Activated CD4-positive, alpha-beta T cell treated with anti-CD3 and anti-CD28 coated beads, Interleukin-2, amount 10 ng/mL, durations not matched to agents 7 days and 5 days (primary cell): ENCODE data around the gene GOLGA8B. TPM values are rescaled to one million over a fixed set of nuclear protein-coding genes. Genes with fewer than 3 reads are reported as not detected.
"Not testable (repeated sequence)": the region's sequence is repeated elsewhere in the genome, so short reads cannot be mapped to it uniquely, and the experiment has no call there.

Source experiments
- CTCF ChIA-PET: fragments of 350-600 bp; sonication (Branson Sonifier 250); formaldehyde crosslinking; loops from one replicate; lab custom pipeline; 2021; ENCODE audit warnings: antibody characterized with exemption; lab: Charles Lee
- POLR2A ChIA-PET: fragments of 350-600 bp; sonication (Branson Sonifier 250); formaldehyde crosslinking; loops from one replicate; lab custom pipeline; 2021; ENCODE audit warnings: antibody characterized with exemption; lab: Charles Lee
- DNase-seq: peaks from one replicate; pipeline ENCODE4 v3.0.0-alpha.2; 2020
- H3K27ac Mint-ChIP-seq: one replicate; pipeline ENCODE4 v1.8.0; 2021; ENCODE audit warnings: mild to moderate bottlenecking, moderate library complexity, mixed read lengths
- H3K27me3 Mint-ChIP-seq: one replicate; pipeline ENCODE4 v1.8.0; 2021; ENCODE audit warnings: mixed read lengths
- H3K36me3 Mint-ChIP-seq: one replicate; pipeline ENCODE4 v1.8.0; 2021; ENCODE audit warnings: low read depth, mixed read lengths
- H3K4me1 Mint-ChIP-seq: one replicate; pipeline ENCODE4 v1.8.0; 2021; ENCODE audit warnings: mixed read lengths
- H3K4me3 Mint-ChIP-seq: one replicate; pipeline ENCODE4 v1.8.0; 2021; ENCODE audit warnings: mild to moderate bottlenecking, moderate library complexity, mixed read lengths
- H3K9me3 Mint-ChIP-seq: one replicate; pipeline ENCODE4 v1.8.0; 2021; ENCODE audit warnings: mixed read lengths
- total RNA-seq, 2 experiments: library from RNA; stranded (reverse); gene quantifications; one replicate each; pipeline ENCODE4 v1.2.3, GENCODE V29; 2021

GOLGA8B gene
- total RNA-seq, 2 experiments from 2014 or later: 111 to 130 TPM

DNA sequence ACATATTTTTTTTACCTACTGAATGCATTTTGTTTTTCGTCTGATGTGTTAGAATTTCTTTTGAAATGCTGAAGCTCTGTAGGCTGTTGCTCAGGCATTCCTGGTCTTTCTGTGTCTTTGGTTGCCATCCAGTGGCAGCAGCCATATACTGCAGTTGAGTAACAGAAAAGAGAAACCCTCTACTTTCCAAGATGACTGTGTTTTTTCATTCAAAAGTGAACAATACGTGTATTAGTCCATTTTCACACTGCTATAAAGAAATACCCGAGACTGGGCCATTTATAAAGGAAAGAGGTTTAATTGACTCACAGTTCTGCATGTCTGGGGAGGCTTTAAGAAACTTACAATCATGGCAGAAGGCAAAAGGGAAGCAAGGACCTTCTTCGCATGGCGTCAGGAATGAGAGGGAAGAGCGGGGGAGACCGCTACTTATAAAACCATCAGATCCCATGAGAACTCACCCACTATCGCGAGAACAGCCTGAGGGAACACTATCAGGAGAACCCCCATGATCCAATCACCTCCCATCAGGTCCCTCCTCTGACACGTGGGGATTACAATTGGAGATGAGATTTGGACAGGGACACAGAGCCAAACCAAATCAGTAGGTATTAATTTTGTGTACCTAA lies 4.7 kb upstream of the GOLGA8B start:
- DNase-seq: peak; percentile 76
- Mint-ChIP-seq H3K36me3 (no peaks in the 10 kb centered on the region), H3K27me3 (peaks cover 33% of the 10 kb centered on the region), H3K9me3 (no peaks in the 10 kb centered on the region), H3K4me1 (peaks cover 12% of the 10 kb centered on the region), H3K27ac (peak overlapping the region; percentile 37), H3K4me3 (peak overlapping the region; percentile 64)
- ChIA-PET POLR2A (interaction anchor here (0.6 kb wide), 1 partner anchor 72 kb away, joined by 4 read pairs; no protein-coding TSS in a partner anchor), CTCF (interaction anchor here (0.5 to 1.6 kb wide), 6 partner anchors 12 to 547 kb away, joined by 3 to 5 read pairs (median 3); partner anchors contain the start of genes KATNBL1, NOP10 and NUTM1)

DNA sequence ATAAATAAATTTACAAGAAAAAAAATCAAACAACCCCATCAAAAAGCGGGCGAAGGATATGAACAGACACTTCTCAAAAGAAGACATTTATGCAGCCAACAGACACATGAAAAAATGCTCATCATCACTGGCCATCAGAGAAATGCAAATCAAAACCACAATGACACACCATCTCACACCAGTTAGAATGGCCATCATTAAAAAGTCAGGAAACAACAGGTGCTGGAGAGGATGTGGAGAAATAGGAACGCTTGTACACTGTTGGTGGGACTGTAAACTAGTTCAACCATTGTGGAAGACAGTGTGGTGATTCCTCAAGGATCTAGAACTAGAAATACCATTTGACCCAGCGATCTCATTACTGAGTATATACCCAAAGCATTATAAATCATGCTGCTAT lies 2.5 kb upstream of the GOLGA8B start:
- Mint-ChIP-seq H3K4me1 (peaks cover 27% of the 10 kb centered on the region), H3K27me3 (peaks cover 25% of the 10 kb centered on the region)
- H3K9me3 Mint-ChIP-seq, CTCF ChIA-PET, DNase-seq, POLR2A ChIA-PET, H3K27ac Mint-ChIP-seq, H3K36me3 Mint-ChIP-seq, H3K4me3 Mint-ChIP-seq: not testable (repeated sequence)

DNA sequence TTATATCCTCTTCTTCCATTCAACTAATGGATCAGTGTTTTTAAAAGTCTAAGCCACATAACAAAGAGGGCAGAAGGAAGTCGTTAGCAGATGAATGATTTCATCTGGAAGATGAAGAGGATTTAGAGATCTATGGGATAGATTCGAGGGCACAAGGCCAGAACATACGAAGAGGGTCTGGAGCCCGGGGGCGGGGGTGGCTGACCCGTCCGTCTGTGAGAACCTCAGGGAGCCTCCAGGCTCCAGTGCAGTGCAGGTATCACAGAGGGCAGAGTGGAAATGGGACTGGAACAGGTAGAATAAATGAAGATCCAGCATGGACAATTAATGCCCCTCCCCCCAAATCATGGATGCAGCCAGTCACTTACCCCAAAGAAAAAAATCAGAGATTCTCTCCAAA lies 1.5 kb upstream of the GOLGA8B start:
- no peak overlapping the region for H3K27ac Mint-ChIP-seq

DNA sequence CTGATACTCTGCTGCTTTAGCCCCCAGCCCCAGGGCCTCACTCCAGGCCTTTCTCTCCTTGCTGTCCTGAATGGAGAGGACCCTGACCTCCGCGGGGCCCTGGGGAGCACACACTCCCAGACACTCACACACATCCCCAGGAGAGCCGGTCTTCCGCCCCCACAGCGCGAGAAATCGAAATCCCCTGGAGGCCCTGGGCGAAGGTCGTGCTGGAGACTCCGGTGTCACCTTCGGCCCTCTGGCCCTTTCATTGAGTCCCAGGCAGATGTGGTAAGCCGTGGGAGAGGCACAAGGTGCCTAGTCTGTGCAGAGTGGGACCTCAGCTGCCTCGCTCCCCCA lies 848 bp upstream of the GOLGA8B start:
- H3K27ac Mint-ChIP-seq: peak overlapping the region; percentile 89
- DNase-seq: no peak
- H3K36me3 Mint-ChIP-seq: peaks cover 2% of the 10 kb centered on the region
- H3K4me3 Mint-ChIP-seq: peak overlapping the region; percentile 81
- ChIA-PET POLR2A (no interaction called here), CTCF (no interaction called here)
- H3K9me3 Mint-ChIP-seq: no peaks in the 10 kb centered on the region
- peaks cover 14% of the 10 kb centered on the region for H3K27me3 Mint-ChIP-seq
- H3K4me1 Mint-ChIP-seq: peaks cover 34% of the 10 kb centered on the region

More for the DNA sequence above, 1.5 kb upstream of the GOLGA8B start:
- ChIA-PET CTCF (no interaction called here), POLR2A (no interaction called here)
- no peaks in the 10 kb centered on the region for H3K9me3 Mint-ChIP-seq
- H3K4me3 Mint-ChIP-seq: peak overlapping the region; percentile 32
- H3K27me3 Mint-ChIP-seq: peaks cover 19% of the 10 kb centered on the region
- DNase-seq: no peak
- peaks cover 29% of the 10 kb centered on the region for H3K4me1 Mint-ChIP-seq
- H3K36me3 Mint-ChIP-seq: peaks cover 2% of the 10 kb centered on the region

DNA sequence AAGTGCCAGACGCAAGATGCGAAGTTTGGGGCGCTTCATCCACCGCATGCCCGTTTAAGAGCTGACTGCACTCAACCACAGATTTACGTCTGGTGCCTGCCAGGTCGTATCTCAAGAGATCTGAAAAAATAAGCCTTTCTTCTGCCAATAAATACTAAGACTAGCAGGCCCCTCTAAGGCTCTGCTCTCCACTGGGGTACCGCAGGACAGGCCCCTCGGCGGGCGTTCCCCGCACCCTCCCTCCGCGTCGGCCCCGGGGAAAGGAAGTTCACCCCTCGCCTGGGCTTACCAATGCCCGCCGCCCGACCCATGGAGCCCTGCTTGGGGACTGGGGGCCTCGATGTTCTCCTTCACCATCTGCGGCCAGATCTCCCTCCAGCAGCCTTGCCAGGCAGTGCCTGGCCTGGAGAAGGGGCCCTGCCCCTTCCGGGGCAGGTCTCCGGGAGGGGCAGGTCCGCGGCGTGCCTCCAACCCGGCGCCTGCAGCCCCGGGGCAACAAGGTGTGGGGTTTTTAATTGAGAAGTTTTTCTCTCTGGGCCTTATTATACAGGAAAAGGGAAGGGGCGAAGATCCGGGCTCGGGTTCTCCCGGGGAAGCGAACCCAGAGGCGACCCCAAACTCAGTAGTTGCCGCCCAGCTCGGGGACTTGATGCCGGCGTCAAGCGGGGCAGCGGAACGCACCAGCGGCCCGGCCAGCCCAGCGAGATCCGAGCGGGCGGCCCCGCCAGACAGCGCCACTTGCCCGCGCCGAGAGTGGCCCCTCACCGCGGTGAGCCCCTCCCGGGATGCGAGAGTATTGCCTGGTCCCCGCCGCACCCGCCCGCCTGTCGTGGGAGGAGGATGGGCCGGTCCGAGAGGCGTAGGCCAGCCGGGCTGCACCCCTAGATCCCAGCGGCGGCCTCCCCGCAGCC lies 735 bp downstream of the GOLGA8B start:
- DNase-seq: peak; percentile 50
- POLR2A ChIA-PET: interaction anchor here (1.0 kb wide), 1 partner anchor 11 kb away, joined by 3 read pairs; no protein-coding TSS in a partner anchor
- no peaks in the 10 kb centered on the region for H3K9me3 Mint-ChIP-seq
- H3K27ac Mint-ChIP-seq: peak overlapping the region; percentile 86
- peaks cover 5% of the 10 kb centered on the region for H3K36me3 Mint-ChIP-seq
- H3K4me3 Mint-ChIP-seq: peak overlapping the region; percentile 90
- H3K4me1 Mint-ChIP-seq: peaks cover 42% of the 10 kb centered on the region
- peaks cover 10% of the 10 kb centered on the region for H3K27me3 Mint-ChIP-seq
- CTCF ChIA-PET: interaction anchor here (0.6 to 1.5 kb wide), 7 partner anchors 16 to 255 kb away, joined by 3 to 4 read pairs (median 3); partner anchors contain the start of genes LPCAT4 and NUTM1

DNA sequence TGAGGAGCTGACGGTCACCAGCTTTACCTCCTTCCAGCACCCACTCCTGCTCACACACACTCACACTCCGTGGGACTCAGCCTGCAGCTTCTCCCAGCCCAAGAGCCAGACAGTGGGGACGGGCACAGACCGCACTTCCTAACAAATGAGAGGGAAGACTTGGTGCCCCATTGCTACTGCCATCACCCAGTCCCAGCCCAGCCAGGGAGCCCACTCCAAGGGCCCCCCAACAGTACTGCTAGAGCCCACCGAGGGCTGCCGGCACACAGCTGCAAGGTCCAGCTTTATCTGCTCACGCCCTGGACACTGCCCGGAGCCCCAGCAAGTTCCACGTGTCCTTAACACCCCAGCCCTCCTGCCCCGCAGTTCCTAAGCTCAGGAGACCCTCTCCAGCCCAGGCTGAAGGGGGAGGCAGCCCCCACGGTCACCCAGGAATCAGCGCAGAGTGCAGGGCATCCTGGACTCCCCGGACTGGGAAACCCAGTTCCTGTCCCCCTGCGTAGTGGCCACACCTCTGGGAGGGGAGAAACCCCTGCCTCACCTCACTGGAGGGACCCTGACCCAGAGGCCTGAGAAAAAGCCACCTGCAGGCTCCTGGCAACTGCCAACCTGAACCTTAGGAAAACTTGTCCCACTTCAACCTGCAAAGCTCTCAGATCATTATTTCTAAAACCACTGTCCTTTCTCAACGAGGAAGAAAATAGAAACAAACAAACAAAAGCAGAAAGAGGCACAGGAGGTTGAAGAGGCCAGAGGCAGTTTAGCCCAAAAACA lies 1.6 kb downstream of the GOLGA8B start:
- H3K27me3 Mint-ChIP-seq, H3K36me3 Mint-ChIP-seq, POLR2A ChIA-PET, H3K9me3 Mint-ChIP-seq, DNase-seq: not testable (repeated sequence)
- Mint-ChIP-seq H3K4me3 (peak overlapping the region; percentile 90), H3K27ac (peak overlapping the region; percentile 86), H3K4me1 (peaks cover 49% of the 10 kb centered on the region)
- CTCF ChIA-PET: interaction anchor here (0.6 to 1.5 kb wide), 5 partner anchors 20 to 254 kb away, joined by 3 to 4 read pairs (median 3); partner anchors contain the start of genes LPCAT4 and NUTM1

DNA sequence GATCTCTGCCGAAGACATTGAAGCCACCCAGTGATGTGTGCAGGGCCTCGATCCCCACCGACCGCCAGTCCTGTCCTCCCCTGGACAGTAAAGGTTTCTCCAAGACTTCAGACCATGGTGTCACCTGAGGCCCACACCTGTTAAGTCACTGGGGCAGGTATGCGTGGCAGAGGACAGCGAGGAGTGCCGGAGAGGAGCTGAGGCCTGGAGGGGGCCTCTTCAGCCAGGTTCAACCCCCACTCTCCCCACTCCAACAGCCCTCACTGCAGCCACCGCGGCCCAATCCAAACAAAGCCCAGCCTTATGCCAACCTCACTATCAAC lies 2.4 kb downstream of the GOLGA8B start:
- Mint-ChIP-seq H3K27me3 (peaks cover 7% of the 10 kb centered on the region), H3K9me3 (no peaks in the 10 kb centered on the region), H3K36me3 (peaks cover 5% of the 10 kb centered on the region), H3K4me3 (peak overlapping the region; percentile 90), H3K27ac (no peak overlapping the region), H3K4me1 (peaks cover 50% of the 10 kb centered on the region)
- CTCF ChIA-PET: interaction anchor here (0.6 to 1.5 kb wide), 3 partner anchors 21 to 317 kb away, joined by 3 to 4 read pairs (median 4); partner anchors contain the start of gene LPCAT4
- no peak for DNase-seq
- POLR2A ChIA-PET: no interaction called here

DNA sequence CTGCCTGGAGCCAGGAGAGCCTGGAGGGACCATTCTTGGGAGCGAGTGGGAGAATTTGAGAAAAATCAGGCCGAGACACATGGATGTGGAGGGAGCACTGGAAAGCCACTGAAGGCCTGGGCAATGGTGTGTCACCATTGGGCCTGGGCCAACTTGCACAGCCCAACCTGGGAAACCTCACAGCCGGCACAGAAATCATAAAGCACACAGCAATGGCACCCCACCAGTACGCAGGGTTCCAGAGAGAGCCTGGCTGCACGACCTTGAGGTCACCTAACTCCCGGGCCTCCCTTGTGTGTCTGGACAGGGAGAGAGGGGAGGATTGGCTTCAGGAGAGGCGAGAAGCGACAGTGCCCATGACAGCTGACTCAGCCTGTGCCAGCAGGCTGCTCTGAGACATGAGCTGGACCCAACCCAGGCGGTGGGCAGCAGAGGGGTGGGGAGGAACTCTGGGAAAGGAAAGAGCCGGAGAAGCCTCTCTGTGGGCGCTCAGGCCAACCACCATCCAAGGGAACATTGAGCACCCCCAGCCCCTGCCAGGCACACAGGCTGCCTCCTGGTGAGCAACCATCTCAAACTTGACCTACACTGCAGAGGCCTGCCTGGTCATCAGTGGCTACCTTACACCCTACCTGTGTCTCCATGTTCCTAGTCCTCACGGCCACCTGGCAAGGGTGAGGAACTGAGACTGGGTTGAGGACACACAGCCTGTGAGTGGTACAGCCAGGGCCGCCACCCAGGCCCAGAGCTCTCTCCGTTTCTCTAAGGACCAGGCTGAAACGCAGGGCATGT lies 3.0 kb downstream of the GOLGA8B start:
- H3K9me3 Mint-ChIP-seq: not testable (repeated sequence)
- H3K4me1 Mint-ChIP-seq: peaks cover 50% of the 10 kb centered on the region

DNA sequence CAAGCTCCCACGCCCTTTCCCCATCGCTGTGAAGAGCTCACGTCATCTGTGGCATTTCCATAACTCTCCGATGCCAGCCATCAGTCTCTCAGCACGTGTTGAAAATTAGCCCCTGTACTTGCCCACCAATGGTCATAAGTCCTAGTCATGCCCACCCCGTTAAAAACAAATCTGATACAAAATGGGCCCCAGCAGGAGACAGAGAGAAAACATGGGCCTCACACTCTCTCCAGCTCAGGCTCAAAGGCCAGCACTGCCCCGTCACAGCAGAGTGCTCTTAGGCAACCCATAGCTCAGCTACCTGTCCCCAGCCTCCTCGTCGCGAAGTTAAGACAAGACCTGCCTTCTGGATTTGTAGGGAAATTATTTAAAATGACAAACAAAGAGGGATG lies 5.2 kb downstream of the GOLGA8B start:
- Mint-ChIP-seq H3K4me1 (peaks cover 46% of the 10 kb centered on the region), H3K27ac (peak overlapping the region; percentile 4)
- POLR2A ChIA-PET: no interaction called here

More for the DNA sequence above, 3.0 kb downstream of the GOLGA8B start:
- H3K4me3 Mint-ChIP-seq, POLR2A ChIA-PET, H3K27me3 Mint-ChIP-seq, H3K36me3 Mint-ChIP-seq, DNase-seq: not testable (repeated sequence)
- peak overlapping the region; percentile 4 for H3K27ac Mint-ChIP-seq
- CTCF ChIA-PET: interaction anchor here (0.6 to 0.7 kb wide), 2 partner anchors 21 to 317 kb away, joined by 3 to 4 read pairs; no protein-coding TSS in a partner anchor

DNA sequence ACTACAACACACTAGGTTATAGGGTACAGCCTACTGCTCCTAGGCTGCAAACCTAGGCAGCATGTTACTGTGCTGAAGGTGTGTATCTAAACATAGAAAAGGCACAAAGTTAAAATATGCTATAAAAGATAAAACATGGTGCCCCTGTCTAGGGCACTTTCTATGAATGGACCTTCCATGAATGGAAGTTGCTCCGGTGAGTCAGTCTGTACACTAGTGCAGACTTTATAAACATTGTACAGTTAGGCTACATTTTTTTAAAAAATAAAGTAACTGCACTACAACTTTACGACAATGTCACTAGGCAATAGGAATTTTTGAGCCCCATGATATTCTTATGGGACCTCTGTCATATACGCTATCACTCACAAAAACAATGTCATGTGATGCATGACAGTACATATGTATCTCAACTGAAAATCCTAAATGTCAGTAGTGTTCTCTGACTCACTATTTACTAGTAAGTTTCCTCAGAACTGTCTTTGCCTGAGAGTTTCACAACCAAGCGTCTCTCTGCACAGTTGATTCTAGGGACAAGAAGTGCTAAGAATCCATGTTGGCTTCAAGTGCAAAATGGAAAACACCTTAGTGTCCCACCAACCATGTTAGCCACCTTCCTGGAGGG lies 5.7 kb downstream of the GOLGA8B start:
- H3K36me3 Mint-ChIP-seq, H3K9me3 Mint-ChIP-seq, H3K27ac Mint-ChIP-seq, H3K4me3 Mint-ChIP-seq, CTCF ChIA-PET, H3K27me3 Mint-ChIP-seq, DNase-seq, POLR2A ChIA-PET: not testable (repeated sequence)
- H3K4me1 Mint-ChIP-seq: peaks cover 49% of the 10 kb centered on the region

More for the DNA sequence above, 5.2 kb downstream of the GOLGA8B start:
- CTCF ChIA-PET: no interaction called here
- H3K9me3 Mint-ChIP-seq: no peaks in the 10 kb centered on the region
- H3K36me3 Mint-ChIP-seq: peaks cover 5% of the 10 kb centered on the region
- no peak for DNase-seq
- H3K4me3 Mint-ChIP-seq: no peak overlapping the region
- H3K27me3 Mint-ChIP-seq: no peaks in the 10 kb centered on the region

DNA sequence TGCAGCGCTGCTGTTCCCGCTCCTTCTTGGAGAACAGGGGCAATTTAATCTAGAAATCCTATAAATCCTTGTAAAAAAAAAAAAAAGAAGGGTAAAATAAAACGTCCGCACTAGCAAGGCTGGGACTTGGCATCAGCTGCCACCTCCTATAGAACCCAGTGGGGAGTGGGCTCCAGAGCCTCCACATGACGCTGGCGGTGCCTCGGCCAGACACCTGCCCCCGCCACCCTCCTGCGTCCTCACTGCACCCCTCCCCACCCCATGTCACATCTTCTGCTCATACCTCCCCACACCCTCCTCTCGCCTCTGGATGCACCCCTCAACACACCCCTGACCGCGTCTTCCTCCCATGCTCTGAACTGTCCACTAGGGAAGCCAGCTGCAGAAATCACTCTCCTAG lies 8.4 kb downstream of the GOLGA8B start:
- H3K27ac Mint-ChIP-seq, H3K9me3 Mint-ChIP-seq, CTCF ChIA-PET, H3K36me3 Mint-ChIP-seq, DNase-seq, H3K27me3 Mint-ChIP-seq, H3K4me3 Mint-ChIP-seq, POLR2A ChIA-PET: not testable (repeated sequence)
- H3K4me1 Mint-ChIP-seq: peaks cover 42% of the 10 kb centered on the region
